ENCODE data around the gene SAMD4A.

SAMD4A gene

DNA sequence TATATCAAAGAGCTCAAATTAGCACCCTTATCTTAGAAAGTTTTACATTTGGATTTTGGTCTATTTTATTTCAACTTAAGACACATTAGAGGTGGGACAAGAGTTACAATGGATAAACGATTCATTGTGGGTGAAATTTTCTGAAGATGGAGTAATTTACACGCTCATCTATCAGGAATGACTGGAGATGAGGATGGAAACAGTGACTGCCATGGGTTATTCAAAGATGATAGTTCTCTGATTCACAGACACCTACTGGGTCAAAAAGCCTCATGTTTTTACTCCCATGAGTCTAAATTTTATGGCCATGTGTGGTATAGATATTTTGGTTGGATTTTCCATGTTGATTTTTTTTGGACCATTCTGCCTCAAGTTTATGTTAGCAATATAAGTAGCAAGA lies 22.1 kb downstream of the SAMD4A start:
- Histone ChIP-seq H3K9me3 (ENCODE audit: control insufficient read depth, insufficient read depth, low read length) (no peaks in the 10 kb centered on the region), H3K4me1 (ENCODE audit: control insufficient read depth, insufficient read depth, low read length) (no peaks in the 10 kb centered on the region), H3K36me3 (ENCODE audit: control insufficient read depth, insufficient read depth, low read length) (no peaks in the 10 kb centered on the region), H3K4me3 (ENCODE audit: low read depth, low read length) (no peak overlapping the region), H3K9ac (ENCODE audit: low read depth, low read length) (no peak overlapping the region), H3K27me3 (ENCODE audit: control insufficient read depth, insufficient read depth, low read length) (no peaks in the 10 kb centered on the region)

DNA sequence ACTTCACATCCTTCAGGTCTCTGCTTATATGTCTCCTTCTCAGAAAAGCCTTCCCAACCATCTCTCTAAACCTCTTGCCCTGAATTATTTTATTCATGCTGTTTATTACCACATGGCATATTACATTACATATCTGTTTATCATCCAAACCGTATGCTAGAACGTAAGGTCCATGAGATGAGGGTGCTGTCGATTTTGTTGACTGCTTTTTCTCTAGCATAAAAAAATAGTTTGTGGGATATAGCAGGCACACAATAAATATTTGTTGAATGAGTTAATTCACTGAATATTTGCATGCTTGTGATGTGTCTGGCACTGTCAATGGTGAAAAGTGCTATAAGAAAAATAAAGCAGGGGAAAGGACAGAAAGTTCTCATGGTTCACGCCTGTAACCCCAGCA lies 22.9 kb downstream of the SAMD4A start:
- Histone ChIP-seq H3K36me3 (ENCODE audit: control insufficient read depth, insufficient read depth, low read length) (no peaks in the 10 kb centered on the region), H3K4me3 (ENCODE audit: low read depth, low read length) (no peak overlapping the region), H3K4me1 (ENCODE audit: control insufficient read depth, insufficient read depth, low read length) (no peaks in the 10 kb centered on the region)

DNA sequence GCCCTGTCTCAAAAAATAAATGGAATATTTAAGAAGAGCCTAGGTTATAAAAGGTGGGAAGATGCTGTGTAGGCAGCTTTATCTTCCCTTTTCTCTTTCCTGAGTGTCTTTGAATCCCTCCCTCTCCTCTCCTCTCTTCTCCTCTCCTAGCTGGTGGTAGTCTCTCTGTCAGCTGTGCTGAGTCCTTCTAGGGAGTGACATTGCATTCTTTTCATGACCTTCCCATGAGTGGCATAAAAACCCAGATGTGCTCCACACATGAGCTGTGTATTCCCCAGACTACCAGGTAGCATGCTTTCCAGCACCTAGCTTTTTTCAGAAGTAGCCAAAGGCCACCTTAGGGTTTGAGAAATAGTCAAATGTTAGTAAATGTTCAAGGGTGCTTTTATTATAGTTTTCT lies 23.6 kb downstream of the SAMD4A start:
- Histone ChIP-seq H3K4me3 (ENCODE audit: low read depth, low read length) (no peak overlapping the region), H3K36me3 (ENCODE audit: control insufficient read depth, insufficient read depth, low read length) (no peaks in the 10 kb centered on the region), H3K4me1 (ENCODE audit: control insufficient read depth, insufficient read depth, low read length) (no peaks in the 10 kb centered on the region), H3K9me3 (ENCODE audit: control insufficient read depth, insufficient read depth, low read length) (no peaks in the 10 kb centered on the region), H3K27me3 (ENCODE audit: control insufficient read depth, insufficient read depth, low read length) (no peaks in the 10 kb centered on the region), H3K9ac (ENCODE audit: low read depth, low read length) (no peak overlapping the region)

More for the DNA sequence above, 22.9 kb downstream of the SAMD4A start:
- Histone ChIP-seq H3K9ac (ENCODE audit: low read depth, low read length) (no peak overlapping the region), H3K9me3 (ENCODE audit: control insufficient read depth, insufficient read depth, low read length) (no peaks in the 10 kb centered on the region), H3K27me3 (ENCODE audit: control insufficient read depth, insufficient read depth, low read length) (no peaks in the 10 kb centered on the region)

DNA sequence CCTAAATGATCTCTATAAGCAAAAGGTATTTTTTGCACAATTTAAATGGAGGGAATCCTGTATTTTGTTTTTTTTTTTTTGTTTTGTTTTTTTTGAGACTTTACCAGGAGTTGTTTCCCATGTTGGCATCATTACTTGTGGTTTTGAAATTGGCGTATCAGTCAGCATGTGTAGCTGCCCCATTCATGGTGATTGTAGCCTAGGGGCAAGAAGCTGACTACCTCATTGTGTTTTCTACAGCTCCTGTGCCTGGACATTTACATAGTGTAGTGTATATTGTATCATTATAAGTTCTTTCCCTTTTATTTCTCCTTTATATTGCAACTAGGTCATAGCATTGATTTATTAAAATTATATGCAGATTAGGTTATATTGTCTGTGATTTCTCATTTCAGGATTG lies 24.5 kb downstream of the SAMD4A start:
- Histone ChIP-seq H3K27me3 (ENCODE audit: control insufficient read depth, insufficient read depth, low read length) (no peaks in the 10 kb centered on the region), H3K4me1 (ENCODE audit: control insufficient read depth, insufficient read depth, low read length) (no peaks in the 10 kb centered on the region), H3K9me3 (ENCODE audit: control insufficient read depth, insufficient read depth, low read length) (no peaks in the 10 kb centered on the region), H3K36me3 (ENCODE audit: control insufficient read depth, insufficient read depth, low read length) (no peaks in the 10 kb centered on the region), H3K4me3 (ENCODE audit: low read depth, low read length) (no peak overlapping the region), H3K9ac (ENCODE audit: low read depth, low read length) (no peak overlapping the region)

DNA sequence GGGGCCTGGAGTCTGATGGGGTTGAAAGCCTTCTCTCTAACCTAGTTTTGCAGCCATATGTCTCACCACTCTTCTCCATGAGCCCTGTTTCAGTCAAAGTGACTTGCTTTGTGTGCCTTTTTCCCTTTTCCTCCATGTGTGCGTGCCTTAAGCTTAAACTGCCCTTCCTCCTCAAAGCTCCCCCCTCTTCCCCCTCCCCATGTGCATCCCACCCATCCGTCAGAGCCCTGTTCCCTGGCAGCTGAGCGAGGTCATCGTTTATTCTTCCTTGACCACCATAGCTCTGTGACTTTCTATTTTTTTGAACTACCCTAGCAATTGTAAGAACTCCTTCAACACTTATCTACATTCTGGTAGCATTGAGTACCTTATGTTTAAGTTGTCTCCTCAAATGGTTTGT lies 24.9 kb downstream of the SAMD4A start:
- Histone ChIP-seq H3K4me3 (ENCODE audit: low read depth, low read length) (no peak overlapping the region), H3K9me3 (ENCODE audit: control insufficient read depth, insufficient read depth, low read length) (no peaks in the 10 kb centered on the region), H3K27me3 (ENCODE audit: control insufficient read depth, insufficient read depth, low read length) (no peaks in the 10 kb centered on the region), H3K9ac (ENCODE audit: low read depth, low read length) (no peak overlapping the region), H3K36me3 (ENCODE audit: control insufficient read depth, insufficient read depth, low read length) (no peaks in the 10 kb centered on the region), H3K4me1 (ENCODE audit: control insufficient read depth, insufficient read depth, low read length) (no peaks in the 10 kb centered on the region)

DNA sequence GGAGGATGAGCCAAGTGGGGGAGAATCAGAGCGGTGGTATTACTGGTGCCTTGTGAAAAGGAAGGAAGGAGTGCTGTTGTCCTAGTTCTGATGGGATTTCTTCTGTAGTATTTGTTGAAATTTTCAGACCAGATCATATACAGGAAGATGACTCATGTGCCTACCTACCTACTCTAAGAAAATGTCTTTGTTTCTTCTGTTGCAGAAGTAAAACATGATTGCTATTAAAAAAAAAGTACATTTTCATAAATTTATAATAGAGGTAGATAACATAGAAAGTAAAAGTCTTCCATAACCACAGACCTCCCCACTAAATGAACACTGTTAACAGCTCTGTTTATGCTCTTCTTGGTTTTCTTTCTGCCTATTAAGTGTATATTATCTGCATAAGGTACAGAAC lies 26.9 kb downstream of the SAMD4A start:
- no peak overlapping the region for H3K4me3 ChIP-seq (ENCODE audit: low read depth, low read length)
- H3K36me3 ChIP-seq (ENCODE audit: control insufficient read depth, insufficient read depth, low read length), result no peaks in the 10 kb centered on the region
- no peaks in the 10 kb centered on the region for H3K27me3 ChIP-seq (ENCODE audit: control insufficient read depth, insufficient read depth, low read length)
- H3K4me1 ChIP-seq (ENCODE audit: control insufficient read depth, insufficient read depth, low read length), result no peaks in the 10 kb centered on the region
- no peaks in the 10 kb centered on the region for H3K9me3 ChIP-seq (ENCODE audit: control insufficient read depth, insufficient read depth, low read length)
- no peak overlapping the region for H3K9ac ChIP-seq (ENCODE audit: low read depth, low read length)

DNA sequence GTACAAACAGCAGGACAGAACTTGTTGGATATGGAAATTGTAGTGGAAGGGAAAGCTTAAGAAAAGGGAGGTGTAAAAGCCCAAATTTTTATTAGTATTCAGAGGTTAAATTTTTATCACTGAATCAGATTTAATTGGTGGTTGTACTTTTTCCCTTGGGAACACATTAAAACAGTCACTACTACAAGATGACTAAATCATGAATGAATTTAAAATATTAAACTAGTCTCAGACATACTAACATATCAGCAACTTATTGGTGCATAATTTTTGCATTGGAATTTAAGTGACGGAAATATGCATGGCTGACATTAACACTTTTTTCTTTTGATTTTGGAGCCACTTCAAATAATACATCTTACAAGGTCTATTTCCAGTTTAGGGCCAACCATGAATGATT lies 27.6 kb downstream of the SAMD4A start:
- Histone ChIP-seq H3K36me3 (ENCODE audit: control insufficient read depth, insufficient read depth, low read length) (no peaks in the 10 kb centered on the region), H3K9me3 (ENCODE audit: control insufficient read depth, insufficient read depth, low read length) (no peaks in the 10 kb centered on the region), H3K9ac (ENCODE audit: low read depth, low read length) (no peak overlapping the region), H3K4me1 (ENCODE audit: control insufficient read depth, insufficient read depth, low read length) (no peaks in the 10 kb centered on the region), H3K4me3 (ENCODE audit: low read depth, low read length) (no peak overlapping the region), H3K27me3 (ENCODE audit: control insufficient read depth, insufficient read depth, low read length) (no peaks in the 10 kb centered on the region)

DNA sequence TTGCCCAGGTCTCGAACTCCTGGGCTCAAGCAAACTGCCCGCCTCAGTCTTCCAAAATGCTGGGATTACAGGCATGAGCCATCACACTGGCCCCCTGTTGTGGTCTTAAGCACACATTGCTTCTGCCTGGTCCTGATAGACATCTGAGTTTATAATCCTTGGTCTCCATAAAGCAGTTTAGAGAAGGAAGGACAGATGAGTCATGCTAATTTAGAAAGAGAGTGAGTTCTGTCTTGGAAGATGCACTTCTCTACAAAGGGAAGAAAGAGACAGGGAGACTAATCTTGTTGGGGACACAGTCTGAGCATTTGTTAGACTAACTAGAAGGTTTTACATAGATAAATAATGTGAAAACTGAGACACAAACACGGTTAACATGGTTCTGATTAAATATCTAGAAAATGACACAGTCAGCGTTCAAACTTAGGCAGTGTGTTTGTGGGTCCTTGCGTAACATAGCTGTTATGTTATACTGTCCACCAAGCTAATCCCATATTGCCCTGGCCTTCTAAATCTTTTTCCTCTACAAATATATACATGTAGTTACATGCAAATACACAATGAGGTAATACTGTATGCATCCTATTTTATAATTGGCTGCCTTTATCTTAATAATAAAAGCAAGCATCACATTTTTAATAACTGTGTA lies 31.0 kb downstream of the SAMD4A start:
- no peak overlapping the region for H3K9ac ChIP-seq (ENCODE audit: low read depth, low read length)
- no peak overlapping the region for H3K4me3 ChIP-seq (ENCODE audit: low read depth, low read length)
- no peaks in the 10 kb centered on the region for H3K9me3 ChIP-seq (ENCODE audit: control insufficient read depth, insufficient read depth, low read length)
- no peaks in the 10 kb centered on the region for H3K36me3 ChIP-seq (ENCODE audit: control insufficient read depth, insufficient read depth, low read length)
- H3K27me3 ChIP-seq (ENCODE audit: control insufficient read depth, insufficient read depth, low read length), result no peaks in the 10 kb centered on the region
- H3K4me1 ChIP-seq (ENCODE audit: control insufficient read depth, insufficient read depth, low read length), result peaks cover 5% of the 10 kb centered on the region

DNA sequence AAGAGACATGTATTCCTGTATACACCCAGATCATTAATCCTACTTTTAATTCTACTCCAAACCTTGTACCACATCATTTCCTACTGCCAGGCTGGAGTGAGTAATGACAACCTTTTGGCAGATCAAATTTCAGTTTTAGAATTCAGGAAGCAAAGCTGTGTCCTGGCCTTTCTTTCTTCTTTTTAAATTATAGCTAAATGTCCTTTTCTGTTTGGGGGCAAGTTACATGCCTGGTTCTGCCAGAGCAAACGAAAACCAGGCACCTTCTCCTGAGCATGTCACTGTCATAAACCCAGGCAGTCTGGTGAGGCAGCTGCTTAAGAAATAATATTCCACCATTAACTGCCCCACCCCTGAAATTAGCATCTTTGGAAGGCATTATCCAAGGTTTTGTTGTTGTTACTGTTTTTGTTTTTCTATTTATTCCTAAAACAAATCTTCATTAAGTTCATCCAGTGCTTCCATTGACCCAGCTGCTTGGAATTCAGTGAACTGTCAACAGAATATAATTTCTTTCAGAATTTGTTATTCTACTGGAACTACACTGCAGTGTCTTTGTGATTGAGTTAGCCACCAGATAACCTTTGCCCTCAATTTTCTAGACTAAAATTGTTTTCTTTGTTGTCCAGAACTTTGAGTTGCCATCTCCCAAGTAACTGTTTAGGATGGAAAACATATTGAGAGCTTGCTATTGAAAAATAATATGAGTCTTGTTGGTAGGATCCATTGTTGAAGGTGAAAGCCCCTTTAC lies 33.2 kb downstream of the SAMD4A start:
- Histone ChIP-seq H3K9me3 (ENCODE audit: control insufficient read depth, insufficient read depth, low read length) (no peaks in the 10 kb centered on the region), H3K9ac (ENCODE audit: low read depth, low read length) (no peak overlapping the region), H3K4me3 (ENCODE audit: low read depth, low read length) (no peak overlapping the region), H3K27me3 (ENCODE audit: control insufficient read depth, insufficient read depth, low read length) (no peaks in the 10 kb centered on the region), H3K36me3 (ENCODE audit: control insufficient read depth, insufficient read depth, low read length) (no peaks in the 10 kb centered on the region), H3K4me1 (ENCODE audit: control insufficient read depth, insufficient read depth, low read length) (peaks cover 5% of the 10 kb centered on the region)

DNA sequence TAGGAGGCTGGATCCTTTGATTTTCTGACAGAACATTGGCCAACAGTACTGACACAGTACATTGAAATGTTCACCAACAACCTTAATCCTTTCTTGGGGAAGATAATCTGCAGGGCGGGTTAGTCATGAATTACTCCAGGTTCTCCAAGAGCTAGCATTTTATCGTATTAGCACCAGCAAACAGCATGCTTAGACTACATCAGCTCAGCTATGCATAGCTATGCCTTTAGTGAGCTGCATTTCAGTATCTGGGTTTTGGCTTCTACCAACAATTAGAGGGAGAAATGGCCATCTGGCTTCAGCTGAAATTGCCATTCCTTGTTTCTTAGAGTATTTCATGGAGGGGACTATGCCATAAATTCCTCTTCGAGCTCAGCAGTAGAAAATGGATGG lies 33.8 kb downstream of the SAMD4A start:
- H3K36me3 ChIP-seq (ENCODE audit: control insufficient read depth, insufficient read depth, low read length), result no peaks in the 10 kb centered on the region
- H3K9me3 ChIP-seq (ENCODE audit: control insufficient read depth, insufficient read depth, low read length), result no peaks in the 10 kb centered on the region
- no peak overlapping the region for H3K9ac ChIP-seq (ENCODE audit: low read depth, low read length)
- peaks cover 5% of the 10 kb centered on the region for H3K4me1 ChIP-seq (ENCODE audit: control insufficient read depth, insufficient read depth, low read length)
- H3K27me3 ChIP-seq (ENCODE audit: control insufficient read depth, insufficient read depth, low read length), result no peaks in the 10 kb centered on the region
- H3K4me3 ChIP-seq (ENCODE audit: low read depth, low read length), result no peak overlapping the region

DNA sequence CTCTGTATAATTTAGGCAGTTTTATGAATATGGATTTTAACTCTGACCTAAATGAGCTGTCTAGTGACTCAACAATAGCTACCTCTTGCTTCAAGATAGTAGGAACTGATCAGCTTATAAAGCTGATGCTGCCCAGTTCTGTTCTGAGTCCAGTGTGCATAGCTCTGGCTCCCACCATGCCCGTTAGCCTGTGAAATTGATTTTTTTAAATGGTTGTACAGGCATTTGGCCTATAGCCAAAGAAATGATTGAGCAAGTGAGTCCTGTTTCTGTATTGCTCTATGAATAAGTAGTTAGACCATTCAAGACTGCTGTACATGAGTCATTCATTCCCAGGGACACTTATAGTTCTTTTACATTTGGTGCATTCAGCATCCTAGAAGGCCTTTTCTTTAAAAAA lies 36.4 kb downstream of the SAMD4A start:
- Histone ChIP-seq H3K9ac (ENCODE audit: low read depth, low read length) (no peak overlapping the region), H3K9me3 (ENCODE audit: control insufficient read depth, insufficient read depth, low read length) (no peaks in the 10 kb centered on the region), H3K36me3 (ENCODE audit: control insufficient read depth, insufficient read depth, low read length) (no peaks in the 10 kb centered on the region), H3K4me3 (ENCODE audit: low read depth, low read length) (no peak overlapping the region), H3K4me1 (ENCODE audit: control insufficient read depth, insufficient read depth, low read length) (peaks cover 8% of the 10 kb centered on the region), H3K27me3 (ENCODE audit: control insufficient read depth, insufficient read depth, low read length) (no peaks in the 10 kb centered on the region)

DNA sequence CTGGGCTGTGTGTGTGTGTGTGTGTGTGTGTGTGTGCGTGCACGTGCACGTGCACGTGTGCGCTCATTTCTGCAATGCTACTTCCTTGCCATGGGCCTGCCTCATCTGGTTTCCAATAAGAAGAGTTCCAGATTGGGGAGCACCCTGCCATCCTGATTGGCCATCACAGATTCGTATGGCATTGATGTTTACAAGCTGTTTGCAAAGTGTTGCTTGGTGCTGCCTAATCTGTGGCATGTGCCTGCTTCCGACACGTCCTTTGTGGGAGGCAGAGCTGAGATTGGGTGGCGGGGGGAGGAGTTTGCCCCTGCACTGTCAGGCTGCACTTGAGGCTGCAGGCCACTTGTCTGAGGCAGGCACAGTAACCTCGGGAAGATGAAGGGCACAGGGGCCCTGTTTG lies 39.2 kb downstream of the SAMD4A start:
- Histone ChIP-seq H3K36me3 (ENCODE audit: control insufficient read depth, insufficient read depth, low read length) (no peaks in the 10 kb centered on the region), H3K4me1 (ENCODE audit: control insufficient read depth, insufficient read depth, low read length) (peaks cover 3% of the 10 kb centered on the region), H3K9ac (ENCODE audit: low read depth, low read length) (no peak overlapping the region), H3K27me3 (ENCODE audit: control insufficient read depth, insufficient read depth, low read length) (no peaks in the 10 kb centered on the region), H3K4me3 (ENCODE audit: low read depth, low read length) (no peak overlapping the region), H3K9me3 (ENCODE audit: control insufficient read depth, insufficient read depth, low read length) (no peaks in the 10 kb centered on the region)
